ENCODE data around the gene MRPL55. TPM values are rescaled to one million over a fixed set of nuclear protein-coding genes. Genes with fewer than 3 reads are reported as not detected.

Gene MRPL55
- total RNA-seq, 1 donor from 2014 or later, result 47.5 TPM

GRCh38 chr1:228084325-228084724, 24.8 kb downstream of the MRPL55 start:
- H3K36me3 Mint-ChIP-seq (ENCODE audit: low read depth, unreplicated experiment), result peaks cover 19% of the 10 kb centered on the region
- H3K27ac Mint-ChIP-seq (ENCODE audit: unreplicated experiment), result peak overlapping the region; percentile 98
- no peaks in the 10 kb centered on the region for H3K9me3 Mint-ChIP-seq (ENCODE audit: unreplicated experiment)
- peaks cover 62% of the 10 kb centered on the region for H3K4me1 Mint-ChIP-seq (ENCODE audit: unreplicated experiment)
- H3K27me3 Mint-ChIP-seq (ENCODE audit: unreplicated experiment), result peaks cover 26% of the 10 kb centered on the region
- peak overlapping the region; percentile 98 for H3K4me3 Mint-ChIP-seq (ENCODE audit: unreplicated experiment)
- no peak for DNase-seq (ENCODE audit: low spot score)
- TF ChIP-seq CTCF (IDR thresholded peaks at IDR 0.05; ENCODE audit: unreplicated experiment), result no peak

- no peak for DNase-seq (ENCODE audit: low spot score)
- Mint-ChIP-seq H3K9me3 (ENCODE audit: unreplicated experiment) (no peaks in the 10 kb centered on the region), H3K36me3 (ENCODE audit: low read depth, unreplicated experiment) (peaks cover 18% of the 10 kb centered on the region), H3K27ac (ENCODE audit: unreplicated experiment) (peak overlapping the region; percentile 98), H3K4me1 (ENCODE audit: unreplicated experiment) (peaks cover 58% of the 10 kb centered on the region), H3K4me3 (ENCODE audit: unreplicated experiment) (peak overlapping the region; percentile 98), H3K27me3 (ENCODE audit: unreplicated experiment) (peaks cover 27% of the 10 kb centered on the region)
- TF ChIP-seq CTCF (IDR thresholded peaks at IDR 0.05; ENCODE audit: unreplicated experiment), result no peak
These were observed 25.2 kb downstream of the MRPL55 start for GRCh38 chr1:228083871-228084278.

DNA sequence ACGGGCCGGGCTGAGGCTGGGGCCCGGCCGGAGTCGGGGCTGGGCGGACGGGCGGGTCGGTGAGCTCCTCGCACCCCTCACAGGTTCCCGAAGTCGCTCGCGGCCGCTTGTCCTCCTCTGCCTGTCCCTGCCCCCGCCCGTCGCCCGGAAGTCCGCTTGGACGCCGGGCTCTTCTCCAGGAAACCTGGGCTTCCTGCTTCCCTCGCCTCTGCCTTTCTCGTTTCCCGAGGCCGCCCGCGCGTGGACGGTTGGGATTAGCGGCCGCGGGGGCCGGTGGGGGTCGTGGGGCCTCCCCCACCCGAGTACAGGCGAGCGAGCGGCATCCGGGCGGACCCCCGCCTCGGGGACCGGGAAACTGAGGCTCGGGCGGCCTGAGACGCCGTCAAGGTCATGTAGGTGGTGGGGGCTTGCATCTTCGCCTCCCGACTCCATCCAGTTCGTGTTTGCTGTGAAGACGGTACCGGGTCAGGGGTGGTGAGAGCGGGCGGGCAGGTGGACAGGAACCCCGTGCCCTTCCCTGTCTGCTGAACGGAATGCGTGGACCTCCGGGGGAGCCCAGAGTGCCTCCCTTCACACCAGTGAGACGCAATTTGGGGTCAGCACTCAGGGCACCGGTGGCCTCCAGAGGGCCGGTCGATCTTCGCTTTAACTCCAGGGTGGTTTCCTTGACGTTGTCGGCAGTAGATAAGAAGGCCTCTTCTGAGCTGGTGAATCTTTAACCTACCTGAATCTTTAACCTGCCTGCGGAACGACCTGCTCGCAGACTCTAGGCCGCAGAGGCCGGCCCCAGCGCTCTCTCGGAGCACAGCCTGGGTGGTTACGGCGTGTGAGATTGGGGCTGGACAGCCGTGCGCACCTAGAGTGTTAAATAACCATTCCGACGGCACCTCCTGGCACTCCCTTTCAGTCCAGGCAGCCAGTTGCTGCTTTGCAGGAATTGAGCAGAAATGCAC, 25.9 kb downstream of the MRPL55 start:
- H3K27ac Mint-ChIP-seq (ENCODE audit: unreplicated experiment), result peak overlapping the region; percentile 98
- H3K36me3 Mint-ChIP-seq (ENCODE audit: low read depth, unreplicated experiment), result peaks cover 15% of the 10 kb centered on the region
- H3K4me1 Mint-ChIP-seq (ENCODE audit: unreplicated experiment), result peaks cover 51% of the 10 kb centered on the region
- H3K27me3 Mint-ChIP-seq (ENCODE audit: unreplicated experiment), result peaks cover 22% of the 10 kb centered on the region
- peak; percentile 64 for DNase-seq (ENCODE audit: low spot score)
- no peak for TF ChIP-seq CTCF (IDR thresholded peaks at IDR 0.05; ENCODE audit: unreplicated experiment)
- H3K9me3 Mint-ChIP-seq (ENCODE audit: unreplicated experiment), result no peaks in the 10 kb centered on the region
- H3K4me3 Mint-ChIP-seq (ENCODE audit: unreplicated experiment), result peak overlapping the region; percentile 98

- H3K4me1 Mint-ChIP-seq (ENCODE audit: unreplicated experiment), result peaks cover 50% of the 10 kb centered on the region
- peaks cover 9% of the 10 kb centered on the region for H3K36me3 Mint-ChIP-seq (ENCODE audit: low read depth, unreplicated experiment)
- H3K4me3 Mint-ChIP-seq (ENCODE audit: unreplicated experiment), result peak within 1 kb of the TSS; percentile 98
- DNase-seq (ENCODE audit: low spot score), result peak; percentile 97
- H3K27ac Mint-ChIP-seq (ENCODE audit: unreplicated experiment), result peak within 1 kb of the TSS; percentile 98
- peaks cover 22% of the 10 kb centered on the region for H3K27me3 Mint-ChIP-seq (ENCODE audit: unreplicated experiment)
- H3K9me3 Mint-ChIP-seq (ENCODE audit: unreplicated experiment), result no peaks in the 10 kb centered on the region
- TF ChIP-seq CTCF (IDR thresholded peaks at IDR 0.05; ENCODE audit: unreplicated experiment), result no peak
These were observed 26.7 kb downstream of the MRPL55 start, which contains the start of gene ARF1 for GRCh38 chr1:228082214-228082917. Gene ARF1, plus strand, starts transcription at chr1:228082708. Its CDS starts 14,407 bp downstream, at chr1:228097115.

Measured in endothelial cell (in vitro differentiated cells).